HepG2 (cell line): ENCODE data around the gene TIA1. TPM values are rescaled to one million over a fixed set of nuclear protein-coding genes. Genes with fewer than 3 reads are reported as not detected.

Source experiments
- AGO1 ChIP-seq: fragments of 200-400 bp; formaldehyde crosslinking; IDR thresholded peaks from 2 replicates; pipeline ENCODE4 v1.6.1; 2017; ENCODE audit warnings: mild to moderate bottlenecking, low read depth, low read length, moderate library complexity; ENCODE audit not compliant: poor library complexity, severe bottlenecking
- ETV6 ChIP-seq: sonication (generic); formaldehyde crosslinking; conservative IDR thresholded peaks from 2 replicates; pipeline ENCODE4 v1.4.0; 2020; ENCODE audit warnings: missing genetic modification reagents
- FOXJ3 ChIP-seq: sonication (generic); formaldehyde crosslinking; IDR thresholded peaks from 2 replicates; pipeline ENCODE4 v1.4.0; 2020; ENCODE audit warnings: missing genetic modification reagents, mild to moderate bottlenecking, borderline replicate concordance
- GTF2F1 ChIP-seq: fragments of 150-350 bp; IDR thresholded peaks from 2 replicates; pipeline ENCODE4 v1.6.1; 2014; ENCODE audit warnings: low read length
- MXI1 ChIP-seq: IDR thresholded peaks from 3 replicates; pipeline ENCODE4 v1.6.1; 2012; ENCODE audit warnings: low read depth, low read length, inconsistent platforms, borderline replicate concordance
- SIN3A ChIP-seq: IDR thresholded peaks from 2 replicates; pipeline ENCODE4 v1.6.1; 2011; ENCODE audit warnings: low read depth, mild to moderate bottlenecking, control low read depth, low read length, borderline replicate concordance
- ZNF225 ChIP-seq: sonication (generic); formaldehyde crosslinking; IDR thresholded peaks from 2 replicates; pipeline ENCODE4 v1.4.0; 2020; ENCODE audit warnings: mild to moderate bottlenecking, missing genetic modification reagents
- ZNF317 ChIP-seq: sonication (generic); formaldehyde crosslinking; IDR thresholded peaks from 2 replicates; pipeline ENCODE4 v1.5.0; 2020; ENCODE audit warnings: mild to moderate bottlenecking, missing genetic modification reagents
- ZNF44 ChIP-seq: sonication (generic); formaldehyde crosslinking; IDR thresholded peaks from 2 replicates; pipeline ENCODE4 v1.5.1; 2020; ENCODE audit warnings: mild to moderate bottlenecking, missing genetic modification reagents
- ZNF570 ChIP-seq: sonication (generic); formaldehyde crosslinking; IDR thresholded peaks from 2 replicates; pipeline ENCODE4 v1.4.0; 2020; ENCODE audit warnings: mild to moderate bottlenecking, missing genetic modification reagents, borderline replicate concordance
- ZNF619 ChIP-seq: sonication (generic); formaldehyde crosslinking; IDR thresholded peaks from 2 replicates; pipeline ENCODE4 v1.4.0; 2020; ENCODE audit warnings: mild to moderate bottlenecking, missing genetic modification reagents
- ZNF761 ChIP-seq: sonication (generic); formaldehyde crosslinking; conservative IDR thresholded peaks from 2 replicates; pipeline ENCODE4 v1.4.0; 2020; ENCODE audit warnings: mild to moderate bottlenecking, missing genetic modification reagents
- ZNF780A ChIP-seq: sonication (generic); formaldehyde crosslinking; IDR thresholded peaks from 2 replicates; pipeline ENCODE4 v1.8.0; 2022; ENCODE audit warnings: mild to moderate bottlenecking, missing genetic modification reagents, moderate library complexity
- ZNF879 ChIP-seq: sonication (generic); formaldehyde crosslinking; IDR thresholded peaks from 2 replicates; pipeline ENCODE4 v1.8.1; 2023; ENCODE audit warnings: missing genetic modification reagents
- polyA plus RNA-seq, 8 experiments: library from polyadenylated mRNA; depleted of rRNA in 3 of 8; stranded (reverse) in 7 of 8; unstranded in 1 of 8; fragments of >200 nt; fragmentation: Illumina TruSeq in 4 of 8; extraction: Trizol in 4 of 8; gene quantifications; 2 replicates each; pipeline versions ENCODE4 v1.2.1 to v1.2.3, GENCODE V29; 2011 to 2016; ENCODE audit warnings: low read depth in 4 of 8, missing spikeins in 1 of 8, mixed read lengths in 1 of 8; ENCODE audit not compliant: insufficient read depth in 1 of 8
- total RNA-seq, 5 experiments: library from RNA; depleted of rRNA; stranded (reverse); fragments of >200 nt; fragmentation: Illumina TruSeq; extraction: Trizol; gene quantifications; 2 replicates each; pipeline ENCODE4 v1.2.3, GENCODE V29; 2016; ENCODE audit warnings: low read depth in 1 of 5
- TF ChIP-seq, protein P1 (sequence below): sonication (generic); formaldehyde crosslinking; IDR thresholded peaks from 2 replicates; pipeline ENCODE4 v1.5.0; 2020; ENCODE audit warnings: missing genetic modification reagents
- TF ChIP-seq, protein P2 (sequence below): sonication (generic); formaldehyde crosslinking; IDR thresholded peaks from 2 replicates; pipeline ENCODE4 v1.4.0; 2020; ENCODE audit warnings: mild to moderate bottlenecking, missing genetic modification reagents
- TF ChIP-seq, protein P3 (sequence below): sonication (generic); formaldehyde crosslinking; IDR thresholded peaks from 2 replicates; pipeline ENCODE4 v1.4.0; 2020; ENCODE audit warnings: low read depth, mild to moderate bottlenecking, missing genetic modification reagents
- TF ChIP-seq, protein P4 (sequence below): sonication (generic); formaldehyde crosslinking; IDR thresholded peaks from 2 replicates; pipeline ENCODE4 v1.4.0; 2020; ENCODE audit warnings: missing genetic modification reagents, borderline replicate concordance
- TF ChIP-seq, protein P5 (sequence below): sonication (generic); formaldehyde crosslinking; IDR thresholded peaks from 2 replicates; pipeline ENCODE4 v1.8.1; 2023; ENCODE audit warnings: missing genetic modification reagents, mild to moderate bottlenecking, borderline replicate concordance
- TF ChIP-seq, protein P6 (sequence below): sonication (generic); formaldehyde crosslinking; IDR thresholded peaks from 2 replicates; pipeline ENCODE4 v1.4.0; 2020; ENCODE audit warnings: missing genetic modification reagents

Gene TIA1
- total and polyA plus RNA-seq, 2 of the 13 experiments (the other 11 are each of a cell fraction or from before 2014, with no cell fraction given): 209 to 319 TPM

DNA sequence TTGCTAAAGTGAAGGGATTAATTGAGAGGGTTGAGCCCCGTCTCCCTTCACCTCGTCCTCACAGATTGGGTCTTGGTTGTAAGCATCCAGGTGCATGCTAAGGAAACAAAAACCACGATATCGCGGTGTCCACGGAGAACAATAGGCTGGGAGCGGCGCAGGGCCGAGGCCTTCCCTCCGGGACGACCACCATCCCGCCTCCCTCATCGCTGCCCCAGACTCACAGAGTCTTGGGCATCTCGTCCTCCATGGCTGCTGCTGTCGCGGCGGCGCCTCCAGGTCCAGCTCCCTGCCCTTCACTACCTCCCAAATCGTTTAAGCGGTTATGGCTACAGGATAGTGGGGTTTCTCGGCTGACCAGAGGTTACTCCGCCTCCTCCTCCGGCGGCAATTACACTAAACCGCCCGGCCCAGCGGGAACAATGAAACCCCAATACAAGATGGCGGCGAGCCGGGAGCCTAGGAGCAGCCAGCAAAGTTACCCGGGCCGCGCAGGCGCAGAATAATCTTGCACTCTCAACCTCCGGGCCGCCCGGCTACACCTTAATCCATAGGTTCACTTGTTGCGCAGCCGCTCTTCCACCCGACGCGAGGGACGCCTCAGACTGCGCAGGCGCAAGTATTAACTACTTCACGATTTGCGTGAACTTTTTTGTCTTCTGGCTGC is at the start of gene TIA1 (continued):
- TF ChIP-seq, protein P1, sequence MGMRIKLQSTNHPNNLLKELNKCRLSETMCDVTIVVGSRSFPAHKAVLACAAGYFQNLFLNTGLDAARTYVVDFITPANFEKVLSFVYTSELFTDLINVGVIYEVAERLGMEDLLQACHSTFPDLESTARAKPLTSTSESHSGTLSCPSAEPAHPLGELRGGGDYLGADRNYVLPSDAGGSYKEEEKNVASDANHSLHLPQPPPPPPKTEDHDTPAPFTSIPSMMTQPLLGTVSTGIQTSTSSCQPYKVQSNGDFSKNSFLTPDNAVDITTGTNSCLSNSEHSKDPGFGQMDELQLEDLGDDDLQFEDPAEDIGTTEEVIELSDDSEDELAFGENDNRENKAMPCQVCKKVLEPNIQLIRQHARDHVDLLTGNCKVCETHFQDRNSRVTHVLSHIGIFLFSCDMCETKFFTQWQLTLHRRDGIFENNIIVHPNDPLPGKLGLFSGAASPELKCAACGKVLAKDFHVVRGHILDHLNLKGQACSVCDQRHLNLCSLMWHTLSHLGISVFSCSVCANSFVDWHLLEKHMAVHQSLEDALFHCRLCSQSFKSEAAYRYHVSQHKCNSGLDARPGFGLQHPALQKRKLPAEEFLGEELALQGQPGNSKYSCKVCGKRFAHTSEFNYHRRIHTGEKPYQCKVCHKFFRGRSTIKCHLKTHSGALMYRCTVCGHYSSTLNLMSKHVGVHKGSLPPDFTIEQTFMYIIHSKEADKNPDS (CRISPR knock-in tag): peak; percentile 16; the same call in 1 of the 2 replicates
- TF ChIP-seq ZNF619 (CRISPR knock-in tag): 0 out of 2 replicates have a peak, but pooled peaks have one; percentile 21
- no peak for TF ChIP-seq ZNF570
- no peak for TF ChIP-seq FOXJ3 (CRISPR knock-in tag)
- TF ChIP-seq, protein P2, sequence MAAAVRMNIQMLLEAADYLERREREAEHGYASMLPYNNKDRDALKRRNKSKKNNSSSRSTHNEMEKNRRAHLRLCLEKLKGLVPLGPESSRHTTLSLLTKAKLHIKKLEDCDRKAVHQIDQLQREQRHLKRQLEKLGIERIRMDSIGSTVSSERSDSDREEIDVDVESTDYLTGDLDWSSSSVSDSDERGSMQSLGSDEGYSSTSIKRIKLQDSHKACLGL (CRISPR knock-in tag): peak; percentile 84
- peak; percentile 26; the same call in 1 of the 2 replicates for TF ChIP-seq ETV6 (CRISPR knock-in tag)
- TF ChIP-seq ZNF44 (CRISPR knock-in tag): no peak
- peak; percentile 95 for TF ChIP-seq ZNF225
- TF ChIP-seq ZNF317 (CRISPR knock-in tag): peak; percentile 85
- no peak for TF ChIP-seq ZNF761 (CRISPR knock-in tag)
- TF ChIP-seq, protein P3, sequence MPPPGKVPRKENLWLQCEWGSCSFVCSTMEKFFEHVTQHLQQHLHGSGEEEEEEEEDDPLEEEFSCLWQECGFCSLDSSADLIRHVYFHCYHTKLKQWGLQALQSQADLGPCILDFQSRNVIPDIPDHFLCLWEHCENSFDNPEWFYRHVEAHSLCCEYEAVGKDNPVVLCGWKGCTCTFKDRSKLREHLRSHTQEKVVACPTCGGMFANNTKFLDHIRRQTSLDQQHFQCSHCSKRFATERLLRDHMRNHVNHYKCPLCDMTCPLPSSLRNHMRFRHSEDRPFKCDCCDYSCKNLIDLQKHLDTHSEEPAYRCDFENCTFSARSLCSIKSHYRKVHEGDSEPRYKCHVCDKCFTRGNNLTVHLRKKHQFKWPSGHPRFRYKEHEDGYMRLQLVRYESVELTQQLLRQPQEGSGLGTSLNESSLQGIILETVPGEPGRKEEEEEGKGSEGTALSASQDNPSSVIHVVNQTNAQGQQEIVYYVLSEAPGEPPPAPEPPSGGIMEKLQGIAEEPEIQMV (CRISPR knock-in tag): 0 out of 2 replicates have a peak, but pooled peaks have one; percentile 43
- no peak for TF ChIP-seq AGO1
- TF ChIP-seq SIN3A: peak; percentile 62; the same call in 1 of the 2 replicates
- TF ChIP-seq ZNF879 (CRISPR knock-in tag): no peak
- TF ChIP-seq, protein P4, sequence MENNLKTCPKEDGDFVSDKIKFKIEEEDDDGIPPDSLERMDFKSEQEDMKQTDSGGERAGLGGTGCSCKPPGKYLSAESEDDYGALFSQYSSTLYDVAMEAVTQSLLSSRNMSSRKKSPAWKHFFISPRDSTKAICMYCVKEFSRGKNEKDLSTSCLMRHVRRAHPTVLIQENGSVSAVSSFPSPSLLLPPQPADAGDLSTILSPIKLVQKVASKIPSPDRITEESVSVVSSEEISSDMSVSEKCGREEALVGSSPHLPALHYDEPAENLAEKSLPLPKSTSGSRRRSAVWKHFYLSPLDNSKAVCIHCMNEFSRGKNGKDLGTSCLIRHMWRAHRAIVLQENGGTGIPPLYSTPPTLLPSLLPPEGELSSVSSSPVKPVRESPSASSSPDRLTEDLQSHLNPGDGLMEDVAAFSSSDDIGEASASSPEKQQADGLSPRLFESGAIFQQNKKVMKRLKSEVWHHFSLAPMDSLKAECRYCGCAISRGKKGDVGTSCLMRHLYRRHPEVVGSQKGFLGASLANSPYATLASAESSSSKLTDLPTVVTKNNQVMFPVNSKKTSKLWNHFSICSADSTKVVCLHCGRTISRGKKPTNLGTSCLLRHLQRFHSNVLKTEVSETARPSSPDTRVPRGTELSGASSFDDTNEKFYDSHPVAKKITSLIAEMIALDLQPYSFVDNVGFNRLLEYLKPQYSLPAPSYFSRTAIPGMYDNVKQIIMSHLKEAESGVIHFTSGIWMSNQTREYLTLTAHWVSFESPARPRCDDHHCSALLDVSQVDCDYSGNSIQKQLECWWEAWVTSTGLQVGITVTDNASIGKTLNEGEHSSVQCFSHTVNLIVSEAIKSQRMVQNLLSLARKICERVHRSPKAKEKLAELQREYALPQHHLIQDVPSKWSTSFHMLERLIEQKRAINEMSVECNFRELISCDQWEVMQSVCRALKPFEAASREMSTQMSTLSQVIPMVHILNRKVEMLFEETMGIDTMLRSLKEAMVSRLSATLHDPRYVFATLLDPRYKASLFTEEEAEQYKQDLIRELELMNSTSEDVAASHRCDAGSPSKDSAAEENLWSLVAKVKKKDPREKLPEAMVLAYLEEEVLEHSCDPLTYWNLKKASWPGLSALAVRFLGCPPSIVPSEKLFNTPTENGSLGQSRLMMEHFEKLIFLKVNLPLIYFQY (CRISPR knock-in tag): no peak
- no peak for TF ChIP-seq GTF2F1
- TF ChIP-seq, protein P5, sequence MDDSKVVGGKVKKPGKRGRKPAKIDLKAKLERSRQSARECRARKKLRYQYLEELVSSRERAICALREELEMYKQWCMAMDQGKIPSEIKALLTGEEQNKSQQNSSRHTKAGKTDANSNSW: no peak; the same call in 1 of the 2 replicates
- no peak for TF ChIP-seq ZNF780A (CRISPR knock-in tag)
- TF ChIP-seq, protein P6, sequence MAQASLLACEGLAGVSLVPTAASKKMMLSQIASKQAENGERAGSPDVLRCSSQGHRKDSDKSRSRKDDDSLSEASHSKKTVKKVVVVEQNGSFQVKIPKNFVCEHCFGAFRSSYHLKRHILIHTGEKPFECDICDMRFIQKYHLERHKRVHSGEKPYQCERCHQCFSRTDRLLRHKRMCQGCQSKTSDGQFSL (CRISPR knock-in tag): no peak
- TF ChIP-seq MXI1: peak; percentile 67; the same call in 1 of the 3 replicates
